ENCODE measurements around the gene NAGPA.

The NAGPA gene

DNA sequence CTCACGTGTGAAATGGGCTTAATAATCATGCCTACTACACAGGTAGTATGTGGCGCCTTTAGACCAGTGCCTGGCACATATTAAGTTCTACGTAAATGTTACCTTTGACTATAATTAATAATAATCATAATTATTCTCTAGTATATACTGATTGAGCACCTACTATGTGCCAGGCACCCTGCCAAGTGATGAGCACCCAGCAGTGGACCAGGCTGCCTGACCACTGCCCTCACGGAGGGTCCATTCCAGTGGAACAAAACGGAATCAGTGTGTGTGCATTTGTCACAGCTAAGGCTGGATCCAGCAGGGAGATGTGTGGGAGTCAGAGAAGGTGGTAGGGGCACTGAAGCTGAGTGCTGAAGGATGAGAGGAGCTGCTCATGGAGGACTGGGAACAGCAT, 45.1 kb downstream of the NAGPA start:
- no peak for TF ChIP-seq FOXP2 (optimal IDR thresholded peaks at IDR 0.05; ENCODE audit: borderline replicate concordance, extremely low read depth, extremely low read length, insufficient read depth)
- TF ChIP-seq TAF1 (IDR thresholded peaks at IDR 0.05; ENCODE audit: borderline replicate concordance, insufficient read depth, low read length) = no peak
- no peak for TF ChIP-seq SIN3A (IDR thresholded peaks at IDR 0.05; ENCODE audit: borderline replicate concordance, insufficient read depth, low read length)
- no peak for TF ChIP-seq REST (IDR thresholded peaks at IDR 0.05; ENCODE audit: insufficient read depth in 1 of 2, low read depth in 2 of 2, low read length in 2 of 2)
- TF ChIP-seq POLR2AphosphoS5 (IDR thresholded peaks at IDR 0.05; ENCODE audit: low read depth, low read length) = no peak

DNA sequence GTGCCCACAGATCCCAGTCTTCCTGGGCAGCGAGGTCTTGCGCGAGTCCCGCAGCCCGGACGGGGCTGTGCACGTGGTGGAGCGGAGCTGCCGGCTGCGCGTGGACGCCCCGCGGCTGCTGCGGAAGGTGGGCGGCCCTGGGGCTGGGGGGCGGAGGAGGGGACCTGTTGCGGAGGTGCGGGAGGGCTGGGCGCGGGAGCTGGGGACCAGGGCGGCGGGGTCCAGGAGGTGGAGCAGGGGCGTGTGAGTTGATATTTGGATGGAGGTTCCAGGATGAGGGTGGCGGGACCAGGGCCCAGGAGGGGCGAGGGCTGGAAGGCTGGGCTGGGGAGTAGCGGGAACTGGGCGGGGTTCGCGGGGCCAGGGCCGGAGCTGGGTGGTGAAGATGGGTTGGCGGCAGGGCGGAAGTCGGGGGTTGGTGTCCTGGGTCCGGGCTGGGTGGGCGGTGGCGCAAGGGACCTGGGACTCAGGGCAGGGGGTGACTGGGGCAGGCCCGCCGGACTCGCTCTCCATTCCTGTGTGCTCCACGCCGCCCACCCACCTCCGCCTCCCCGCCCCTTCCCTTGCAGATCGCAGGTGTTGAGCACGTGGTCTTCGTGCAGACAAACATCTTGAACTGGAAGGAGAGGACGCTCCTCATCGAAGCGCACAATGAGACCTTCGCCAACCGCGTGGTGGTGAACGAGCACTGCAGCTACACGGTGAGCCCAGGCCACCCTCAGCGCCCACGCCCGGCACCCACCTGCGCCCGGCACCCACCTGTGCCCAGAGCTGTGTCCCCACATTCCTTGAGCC, 46.0 kb downstream of the NAGPA start:
- no peak for TF ChIP-seq REST (IDR thresholded peaks at IDR 0.05; ENCODE audit: insufficient read depth in 1 of 2, low read depth in 2 of 2, low read length in 2 of 2)
- TF ChIP-seq FOXP2 (optimal IDR thresholded peaks at IDR 0.05; ENCODE audit: borderline replicate concordance, extremely low read depth, extremely low read length, insufficient read depth) = no peak
- TF ChIP-seq POLR2AphosphoS5 (IDR thresholded peaks at IDR 0.05; ENCODE audit: low read depth, low read length) = no peak

GRCh38 chr16:4987250-4987579, 46.5 kb downstream of the NAGPA start:
- TF ChIP-seq REST (IDR thresholded peaks at IDR 0.05; ENCODE audit: insufficient read depth in 1 of 2, low read depth in 2 of 2, low read length in 2 of 2) = no peak
- TF ChIP-seq SIN3A (IDR thresholded peaks at IDR 0.05; ENCODE audit: borderline replicate concordance, insufficient read depth, low read length) = no peak
- TF ChIP-seq POLR2AphosphoS5 (IDR thresholded peaks at IDR 0.05; ENCODE audit: low read depth, low read length) = no peak
- no peak for TF ChIP-seq TAF1 (IDR thresholded peaks at IDR 0.05; ENCODE audit: borderline replicate concordance, insufficient read depth, low read length)
- TF ChIP-seq FOXP2 (optimal IDR thresholded peaks at IDR 0.05; ENCODE audit: borderline replicate concordance, extremely low read depth, extremely low read length, insufficient read depth) = no peak

- TF ChIP-seq FOXP2 (optimal IDR thresholded peaks at IDR 0.05; ENCODE audit: borderline replicate concordance, extremely low read depth, extremely low read length, insufficient read depth) = no peak
- no peak for TF ChIP-seq SIN3A (IDR thresholded peaks at IDR 0.05; ENCODE audit: borderline replicate concordance, insufficient read depth, low read length)
Measured at GRCh38 chr16:4984174-4984990, 49.4 kb downstream of the NAGPA start.

- TF ChIP-seq SIN3A (IDR thresholded peaks at IDR 0.05; ENCODE audit: borderline replicate concordance, insufficient read depth, low read length) (no peak), FOXP2 (optimal IDR thresholded peaks at IDR 0.05; ENCODE audit: borderline replicate concordance, extremely low read depth, extremely low read length, insufficient read depth) (no peak), TAF1 (IDR thresholded peaks at IDR 0.05; ENCODE audit: borderline replicate concordance, insufficient read depth, low read length) (no peak), POLR2AphosphoS5 (IDR thresholded peaks at IDR 0.05; ENCODE audit: low read depth, low read length) (no peak), REST (IDR thresholded peaks at IDR 0.05; ENCODE audit: insufficient read depth in 1 of 2, low read depth in 2 of 2, low read length in 2 of 2) (no peak)
Measured at GRCh38 chr16:4982056-4982867, 51.5 kb downstream of the NAGPA start.
